ENCODE measurements around the gene NSD1. TPM values are rescaled to one million over a fixed set of nuclear protein-coding genes. Genes with fewer than 3 reads are reported as not detected.

The NSD1 gene
- total and polyA plus RNA-seq, 10 of the 15 experiments (the other 5 are each of a cell fraction or from before 2014, with no cell fraction given), result 7.0 to 57.9 (median 30.4) TPM

DNA sequence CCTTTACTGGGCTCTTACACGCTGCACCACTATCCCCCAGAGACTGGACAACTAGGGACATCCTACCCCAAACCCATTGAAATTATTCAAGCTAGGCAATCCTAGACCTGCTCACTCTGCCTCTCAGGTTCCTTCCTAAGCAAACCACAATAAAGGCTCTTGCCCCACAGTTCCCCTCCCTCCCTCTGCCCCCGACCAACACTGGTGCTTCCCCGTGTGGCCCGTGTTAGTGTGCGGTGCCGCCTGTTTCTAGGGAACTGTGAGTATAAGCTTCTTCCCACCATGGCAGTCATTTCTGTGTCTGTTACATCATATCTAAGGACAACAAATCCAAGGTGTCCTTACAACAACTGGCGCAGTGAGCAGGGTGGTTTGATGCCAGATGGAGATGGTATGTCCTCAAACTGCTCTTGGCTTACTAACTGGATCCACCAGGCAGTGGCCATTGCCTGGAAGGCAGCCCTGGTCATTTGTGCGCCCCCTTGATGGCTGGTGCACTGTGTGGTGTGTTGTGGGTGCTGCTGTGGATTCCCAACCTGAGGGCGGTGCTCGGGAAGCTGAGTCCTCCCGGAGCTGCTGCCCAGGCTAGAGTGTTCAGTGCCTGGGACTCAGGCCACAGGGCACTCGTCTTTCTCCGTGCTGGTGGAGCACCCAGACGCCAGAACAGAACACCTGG is 186.5 kb downstream of the NSD1 start:
- peaks cover 10% of the 10 kb centered on the region for H3K4me1 ChIP-seq (ENCODE audit: control insufficient read depth, insufficient read depth, low read length)
- 87% methylated on average over 14 of the region's 14 CpGs for WGBS (ENCODE audit: insufficient coverage, insufficient replicate concordance, low lambda C conversion rate, missing lambda C conversion rate)
- no peak overlapping the region for H3K9ac ChIP-seq (ENCODE audit: control insufficient read depth, insufficient read depth, low read length)
- ATAC-seq (peak; percentile 57), FAIRE-seq (no peak), DNase-seq (ENCODE audit: low read depth, low spot score) (no peak)
- RAD21 ChIA-PET (ENCODE audit: unreplicated experiment), result interaction anchor here (0.8 to 4.8 kb wide), 5 partner anchors 27 to 206 kb away, joined by 3 to 35 read pairs (median 10); no protein-coding TSS in a partner anchor
- in situ Hi-C loops (cut with MboI) (loop anchor here (5.0 kb wide), 1 partner anchor 127 kb away; the partner anchor contains the start of gene PRR7), intact Hi-C loops (cut with micrococcal nuclease; ENCODE audit: unreplicated experiment) (no loop called here)
- no peaks in the 10 kb centered on the region for H3K27me3 ChIP-seq (replicated peaks in 1 of 2; ENCODE audit: control insufficient read depth in 2 of 2, insufficient read depth in 2 of 2, low read length in 1 of 2)
- POLR2A ChIA-PET, result interaction anchor here (1.2 to 2.4 kb wide), 2 partner anchors 39 to 59 kb away, joined by 4 to 5 read pairs; partner anchors contain the start of gene RGS14
- TF ChIP-seq NR2C2 (IDR thresholded peaks at IDR 0.05; ENCODE audit: borderline replicate concordance, control insufficient read depth, insufficient read length, low read depth) (no peak), RUNX3 (IDR thresholded peaks at IDR 0.05; ENCODE audit: low read length) (peak; percentile 56; the same call in 1 of the 2 replicates), MEF2B (IDR thresholded peaks at IDR 0.05; ENCODE audit: partially characterized antibody, poor library complexity, severe bottlenecking) (peak; percentile 33), PML (IDR thresholded peaks at IDR 0.05; ENCODE audit: low read length) (no peak), YBX1 (IDR thresholded peaks at IDR 0.05) (no peak), RBBP5 (conservative IDR thresholded peaks at IDR 0.05) (no peak), RCOR1 (conservative IDR thresholded peaks at IDR 0.05; ENCODE audit: low read depth, low read length) (no peak)
- TF ChIP-seq, protein P1, sequence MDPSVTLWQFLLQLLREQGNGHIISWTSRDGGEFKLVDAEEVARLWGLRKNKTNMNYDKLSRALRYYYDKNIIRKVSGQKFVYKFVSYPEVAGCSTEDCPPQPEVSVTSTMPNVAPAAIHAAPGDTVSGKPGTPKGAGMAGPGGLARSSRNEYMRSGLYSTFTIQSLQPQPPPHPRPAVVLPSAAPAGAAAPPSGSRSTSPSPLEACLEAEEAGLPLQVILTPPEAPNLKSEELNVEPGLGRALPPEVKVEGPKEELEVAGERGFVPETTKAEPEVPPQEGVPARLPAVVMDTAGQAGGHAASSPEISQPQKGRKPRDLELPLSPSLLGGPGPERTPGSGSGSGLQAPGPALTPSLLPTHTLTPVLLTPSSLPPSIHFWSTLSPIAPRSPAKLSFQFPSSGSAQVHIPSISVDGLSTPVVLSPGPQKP (IDR thresholded peaks at IDR 0.05; ENCODE audit: low read depth, low read length), result no peak
- TF ChIP-seq, protein P2, sequence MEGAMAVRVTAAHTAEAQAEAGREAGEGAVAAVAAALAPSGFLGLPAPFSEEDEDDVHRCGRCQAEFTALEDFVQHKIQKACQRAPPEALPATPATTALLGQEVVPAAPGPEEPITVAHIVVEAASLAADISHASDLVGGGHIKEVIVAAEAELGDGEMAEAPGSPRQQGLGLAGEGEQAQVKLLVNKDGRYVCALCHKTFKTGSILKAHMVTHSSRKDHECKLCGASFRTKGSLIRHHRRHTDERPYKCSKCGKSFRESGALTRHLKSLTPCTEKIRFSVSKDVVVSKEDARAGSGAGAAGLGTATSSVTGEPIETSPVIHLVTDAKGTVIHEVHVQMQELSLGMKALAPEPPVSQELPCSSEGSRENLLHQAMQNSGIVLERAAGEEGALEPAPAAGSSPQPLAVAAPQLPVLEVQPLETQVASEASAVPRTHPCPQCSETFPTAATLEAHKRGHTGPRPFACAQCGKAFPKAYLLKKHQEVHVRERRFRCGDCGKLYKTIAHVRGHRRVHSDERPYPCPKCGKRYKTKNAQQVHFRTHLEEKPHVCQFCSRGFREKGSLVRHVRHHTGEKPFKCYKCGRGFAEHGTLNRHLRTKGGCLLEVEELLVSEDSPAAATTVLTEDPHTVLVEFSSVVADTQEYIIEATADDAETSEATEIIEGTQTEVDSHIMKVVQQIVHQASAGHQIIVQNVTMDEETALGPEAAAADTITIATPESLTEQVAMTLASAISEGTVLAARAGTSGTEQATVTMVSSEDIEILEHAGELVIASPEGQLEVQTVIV (IDR thresholded peaks at IDR 0.05; ENCODE audit: borderline replicate concordance, partially characterized antibody), result no peak
- H4K20me1 ChIP-seq (ENCODE audit: control insufficient read depth, insufficient read depth), result no peaks in the 10 kb centered on the region
- SMC1A ChIA-PET (ENCODE audit: uncharacterized antibody, unreplicated experiment), result interaction anchor here (1.0 to 3.7 kb wide), 8 partner anchors 8 to 181 kb away, joined by 3 to 23 read pairs (median 5); partner anchors contain the start of gene PFN3
- BruUV-seq (replicated peaks), result no TSS peak
- CTCF ChIA-PET, result interaction anchor here (0.8 to 5.8 kb wide), 11 partner anchors 11 to 206 kb away, joined by 3 to 88 read pairs (median 5); no protein-coding TSS in a partner anchor
- H2AFZ ChIP-seq (ENCODE audit: control insufficient read depth, low read depth, low read length), result no peak overlapping the region
- H3K9me3 ChIP-seq (replicated peaks; ENCODE audit: control insufficient read depth, insufficient read depth, low read length), result peaks cover 7% of the 10 kb centered on the region
- H3K4me2 ChIP-seq (ENCODE audit: control insufficient read depth, insufficient read depth), result no peak overlapping the region
- no peaks in the 10 kb centered on the region for H3K79me2 ChIP-seq (ENCODE audit: control insufficient read depth, insufficient read depth, low read length)
- no peak overlapping the region for H3K27ac ChIP-seq (ENCODE audit: control insufficient read depth, insufficient read depth)
- peaks cover 0 to 3% of the 10 kb centered on the region in 2 experiments; a peak in 1 of 4 replicates for H3K36me3 ChIP-seq (ENCODE audit: control insufficient read depth in 2 of 2, insufficient read depth in 2 of 2, low read length in 1 of 2)
- no peak overlapping the region for H3K4me3 ChIP-seq
